Epithelial cell of esophagus (primary cell): ENCODE measurements around the gene SURF2.
"Not testable (repeated sequence)": the region's sequence is repeated elsewhere in the genome, so short reads cannot be mapped to it uniquely, and the experiment has no call there.

ENCODE experiments used
- DNase-seq: peaks from one replicate; pipeline ENCODE4 v3.0.0; 2010; ENCODE audit warnings: low read depth
- H3K4me3 ChIP-seq: 2 replicates; pipeline ENCODE4 v1.5.1; 2011; ENCODE audit warnings: mild to moderate bottlenecking, low read length, control low read depth
- CTCF ChIP-seq: IDR thresholded peaks from 2 replicates; pipeline ENCODE4 v1.5.1; 2011; ENCODE audit warnings: low read depth, mild to moderate bottlenecking, low read length, control low read depth, inconsistent platforms; ENCODE audit not compliant: insufficient read depth; ENCODE audit errors: missing control alignments

Gene SURF2

GRCh38 chr9:133356391-133357091, at the start of gene SURF2, which contains the start of gene SURF1:
TSS of gene SURF2 (plus strand) at chr9:133356550. CDS start at chr9:133356593, 43 bp downstream.
TSS of gene SURF1 (minus strand) at chr9:133356487. CDS start at chr9:133356453, 34 bp downstream.
- DNase-seq, result peak; percentile 91
- H3K4me3 ChIP-seq, result peak within 1 kb of the TSS; percentile 84
- TF ChIP-seq CTCF, result no peak

- no peak for TF ChIP-seq CTCF
- no peak overlapping the region for H3K4me3 ChIP-seq
- DNase-seq, result no peak
These were observed 49.0 kb upstream of the SURF2 start for GRCh38 chr9:133307301-133307700.

- DNase-seq, result no peak
- no peak overlapping the region for H3K4me3 ChIP-seq
- TF ChIP-seq CTCF, result no peak
These were observed 46.7 kb upstream of the SURF2 start for GRCh38 chr9:133309608-133310007.

GRCh38 chr9:133315997-133316396, 40.4 kb upstream of the SURF2 start:
- TF ChIP-seq CTCF, result no peak
- DNase-seq, result no peak
- H3K4me3 ChIP-seq, result no peak overlapping the region

GRCh38 chr9:133317551-133317950, 38.8 kb upstream of the SURF2 start:
- DNase-seq, H3K4me3 ChIP-seq: not testable (repeated sequence)

- H3K4me3 ChIP-seq, result no peak overlapping the region
- no peak for DNase-seq
- no peak for TF ChIP-seq CTCF
These were observed 35.9 kb upstream of the SURF2 start for GRCh38 chr9:133320421-133320881.

- H3K4me3 ChIP-seq, result no peak overlapping the region
- TF ChIP-seq CTCF, result no peak
- DNase-seq, result no peak
These were observed 34.9 kb upstream of the SURF2 start for GRCh38 chr9:133321411-133321935.
